ENCODE data around the gene DNMT3A. TPM values are rescaled to one million over a fixed set of nuclear protein-coding genes. Genes with fewer than 3 reads are reported as not detected.

DNMT3A gene
- total and polyA plus RNA-seq, 2 donors from 2014 or later, result 6.5 to 31.4 TPM

GRCh38 chr2:25380023-25380422 is 38.3 kb upstream of the DNMT3A start:
- Histone ChIP-seq H3K36me3 (ENCODE audit: control insufficient read depth in 2 of 3, insufficient read depth in 3 of 3, low read length in 3 of 3) (no peaks in the 10 kb centered on the region), H3K27me3 (ENCODE audit: control insufficient read depth, insufficient read depth, low read length) (no peaks in the 10 kb centered on the region), H3K27ac (ENCODE audit: low read depth in 2 of 2, low read length in 2 of 2) (no peak overlapping the region), H3K4me1 (ENCODE audit: control insufficient read depth in 2 of 3, insufficient read depth in 2 of 3, low read depth in 1 of 3, low read length in 3 of 3) (peaks cover 0 to 14% (median 7%) of the 10 kb centered on the region in 3 donors), H3K9ac (ENCODE audit: low read length in 3 of 3) (no peak overlapping the region), H3K9me3 (ENCODE audit: control insufficient read depth in 2 of 3, insufficient read depth in 1 of 3, low read length in 3 of 3) (no peaks in the 10 kb centered on the region), H3K4me3 (ENCODE audit: low read length in 3 of 3) (no peak overlapping the region)
- no peak for FAIRE-seq
- peak in 1 of 5 donors; percentile 14 for DNase-seq
- no peak for TF ChIP-seq CTCF (IDR thresholded peaks at IDR 0.05; ENCODE audit: borderline replicate concordance, extremely low read depth, insufficient read depth)
- intact Hi-C loops (cut with DNase I), result no loop called here

GRCh38 chr2:25379535-25379934 is 37.8 kb upstream of the DNMT3A start:
- Histone ChIP-seq H3K4me3 (ENCODE audit: low read length in 3 of 3) (no peak overlapping the region), H3K4me1 (ENCODE audit: control insufficient read depth in 2 of 3, insufficient read depth in 2 of 3, low read depth in 1 of 3, low read length in 3 of 3) (peaks cover 0 to 14% (median 7%) of the 10 kb centered on the region in 3 donors), H3K9me3 (ENCODE audit: control insufficient read depth in 2 of 3, insufficient read depth in 1 of 3, low read length in 3 of 3) (no peaks in the 10 kb centered on the region), H3K9ac (ENCODE audit: low read length in 3 of 3) (no peak overlapping the region), H3K27me3 (ENCODE audit: control insufficient read depth, insufficient read depth, low read length) (no peaks in the 10 kb centered on the region), H3K27ac (ENCODE audit: low read depth in 2 of 2, low read length in 2 of 2) (no peak overlapping the region), H3K36me3 (ENCODE audit: control insufficient read depth in 2 of 3, insufficient read depth in 3 of 3, low read length in 3 of 3) (no peaks in the 10 kb centered on the region)
- DNase-seq, result peak in 1 of 5 donors; percentile 32
- intact Hi-C loops (cut with DNase I), result no loop called here
- no peak for TF ChIP-seq CTCF (IDR thresholded peaks at IDR 0.05; ENCODE audit: borderline replicate concordance, extremely low read depth, insufficient read depth)
- no peak for FAIRE-seq

- TF ChIP-seq CTCF (IDR thresholded peaks at IDR 0.05; ENCODE audit: borderline replicate concordance, extremely low read depth, insufficient read depth), result no peak
- intact Hi-C loops (cut with DNase I), result no loop called here
- no peak for FAIRE-seq
Observed at GRCh38 chr2:25378731-25379490, 37.2 kb upstream of the DNMT3A start.

More at GRCh38 chr2:25378731-25379490, 37.2 kb upstream of the DNMT3A start:
- H3K36me3 ChIP-seq (ENCODE audit: control insufficient read depth in 2 of 3, insufficient read depth in 3 of 3, low read length in 3 of 3), result no peaks in the 10 kb centered on the region
- no peak overlapping the region for H3K27ac ChIP-seq (ENCODE audit: low read depth in 2 of 2, low read length in 2 of 2)
- H3K9me3 ChIP-seq (ENCODE audit: control insufficient read depth in 2 of 3, insufficient read depth in 1 of 3, low read length in 3 of 3), result no peaks in the 10 kb centered on the region
- DNase-seq, result peak in 1 of 5 donors; percentile 53
- H3K4me1 ChIP-seq (ENCODE audit: control insufficient read depth in 2 of 3, insufficient read depth in 2 of 3, low read depth in 1 of 3, low read length in 3 of 3), result peaks cover 0 to 14% (median 7%) of the 10 kb centered on the region in 3 donors
- H3K4me3 ChIP-seq (ENCODE audit: low read length in 3 of 3), result no peak overlapping the region
- H3K27me3 ChIP-seq (ENCODE audit: control insufficient read depth, insufficient read depth, low read length), result no peaks in the 10 kb centered on the region
- no peak overlapping the region for H3K9ac ChIP-seq (ENCODE audit: low read length in 3 of 3)
